ENCODE data around the gene MUC20. TPM values are rescaled to one million over a fixed set of nuclear protein-coding genes. Genes with fewer than 3 reads are reported as not detected.
"Not testable (repeated sequence)": the region's sequence is repeated elsewhere in the genome, so short reads cannot be mapped to it uniquely, and the experiment has no call there.

Gene MUC20
- total RNA-seq, 2 experiments from 2014 or later, result 0.85 to 1.9 TPM

DNA sequence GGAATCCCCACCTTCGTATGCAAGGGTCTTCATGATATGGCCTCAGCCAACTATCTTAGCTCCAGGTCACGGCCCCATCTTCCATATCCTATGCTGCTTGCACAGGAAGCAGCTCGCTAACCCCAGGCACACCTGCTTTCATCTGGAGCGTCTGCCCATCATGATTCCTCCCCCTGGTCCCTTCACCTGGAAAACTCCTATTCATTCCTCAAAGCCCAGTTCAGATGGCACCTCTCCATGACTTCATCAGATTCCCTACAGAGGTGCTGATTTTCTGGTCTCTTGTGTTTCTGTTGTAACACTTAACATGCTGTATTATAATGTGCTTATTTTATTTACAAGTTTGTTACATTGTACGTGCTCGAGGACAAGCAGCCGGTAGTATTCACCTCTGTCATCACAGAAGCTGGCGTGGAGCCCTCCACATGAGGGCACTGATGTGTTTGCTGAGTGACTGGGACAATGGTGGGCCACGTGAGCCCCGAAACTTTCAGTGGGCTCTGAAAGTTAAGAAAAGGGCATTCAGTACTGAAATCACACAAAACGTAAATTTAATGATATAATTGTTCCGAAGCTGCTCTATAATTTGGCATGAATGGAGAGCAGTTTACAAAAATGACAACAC lies 16.2 kb downstream of the MUC20 start:
- Mint-ChIP-seq H3K36me3 (no peaks in the 10 kb centered on the region), H3K27ac (no peak overlapping the region), H3K4me3 (no peak overlapping the region), H3K27me3 (peaks cover 9% of the 10 kb centered on the region), H3K4me1 (no peaks in the 10 kb centered on the region), H3K9me3 (ENCODE audit: low read depth) (no peaks in the 10 kb centered on the region)
- CTCF ChIA-PET, result interaction anchor here (0.9 to 1.2 kb wide), 2 partner anchors 112 to 114 kb away, joined by 3 read pairs; no protein-coding TSS in a partner anchor
- no peak for DNase-seq
- ATAC-seq, result no peak

DNA sequence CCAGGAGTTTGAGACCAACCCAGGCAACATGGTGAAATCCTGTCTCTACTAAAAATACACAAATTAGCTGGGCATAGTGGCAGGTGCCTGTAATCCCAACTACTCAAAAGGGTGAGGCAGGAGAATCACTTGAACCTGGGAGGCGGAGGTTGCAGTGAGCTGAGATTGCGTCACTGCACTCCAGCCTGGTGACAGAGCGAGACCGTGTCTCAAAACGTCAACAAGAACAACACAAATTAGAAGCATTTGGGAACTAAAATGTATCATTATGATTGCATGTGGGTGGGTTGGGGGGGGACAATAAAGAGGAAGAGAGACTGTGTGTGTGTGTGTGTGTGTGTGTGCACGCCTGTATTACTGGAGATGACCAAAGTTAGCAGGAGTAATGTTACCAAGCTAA lies 17.0 kb downstream of the MUC20 start:
- CTCF ChIA-PET, result interaction anchor here (1.2 kb wide), 1 partner anchor 111 kb away, joined by 3 read pairs; no protein-coding TSS in a partner anchor
- not testable (repeated sequence) for ATAC-seq; H3K27ac Mint-ChIP-seq; H3K4me3 Mint-ChIP-seq; H3K36me3 Mint-ChIP-seq; DNase-seq; H3K4me1 Mint-ChIP-seq; H3K9me3 Mint-ChIP-seq (ENCODE audit: low read depth)
- peaks cover 14% of the 10 kb centered on the region for H3K27me3 Mint-ChIP-seq

DNA sequence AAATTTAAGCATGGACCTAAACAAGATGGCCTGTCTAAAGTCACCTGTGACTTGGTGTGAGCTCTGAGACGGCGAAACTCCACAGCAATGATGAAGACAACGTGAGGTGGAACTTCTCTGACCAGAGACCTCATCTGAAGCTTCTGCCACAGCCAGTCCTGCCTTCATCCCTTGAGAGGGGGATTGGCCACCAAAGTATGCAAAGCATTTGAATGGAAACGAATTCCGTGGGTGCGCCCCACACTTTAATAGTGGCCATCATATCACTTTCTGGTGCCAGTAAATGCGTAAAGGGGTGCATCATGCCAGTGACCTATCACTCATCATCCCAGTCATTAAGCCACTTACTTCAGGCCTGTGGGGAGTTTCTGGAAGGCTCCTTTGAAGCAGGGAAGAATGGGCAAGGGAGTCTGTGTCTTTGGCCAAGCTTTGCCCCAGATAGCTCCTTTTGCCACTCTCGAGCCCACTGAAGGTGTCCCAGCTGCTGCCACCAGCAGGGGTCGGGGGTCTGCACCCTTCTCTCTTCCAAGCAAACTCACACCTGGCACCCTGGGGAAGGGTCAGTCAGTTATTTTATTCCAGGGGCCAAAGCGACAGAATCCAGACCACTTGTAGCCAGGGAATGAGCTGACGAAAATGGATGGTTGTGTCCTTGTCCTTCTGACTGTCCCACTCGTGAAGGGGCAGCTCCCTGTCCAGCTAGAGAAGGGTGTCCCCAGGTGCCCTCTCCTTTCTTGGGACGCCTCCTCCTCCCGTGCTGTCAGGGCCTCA lies 17.7 kb downstream of the MUC20 start:
- no peak for ATAC-seq

DNA sequence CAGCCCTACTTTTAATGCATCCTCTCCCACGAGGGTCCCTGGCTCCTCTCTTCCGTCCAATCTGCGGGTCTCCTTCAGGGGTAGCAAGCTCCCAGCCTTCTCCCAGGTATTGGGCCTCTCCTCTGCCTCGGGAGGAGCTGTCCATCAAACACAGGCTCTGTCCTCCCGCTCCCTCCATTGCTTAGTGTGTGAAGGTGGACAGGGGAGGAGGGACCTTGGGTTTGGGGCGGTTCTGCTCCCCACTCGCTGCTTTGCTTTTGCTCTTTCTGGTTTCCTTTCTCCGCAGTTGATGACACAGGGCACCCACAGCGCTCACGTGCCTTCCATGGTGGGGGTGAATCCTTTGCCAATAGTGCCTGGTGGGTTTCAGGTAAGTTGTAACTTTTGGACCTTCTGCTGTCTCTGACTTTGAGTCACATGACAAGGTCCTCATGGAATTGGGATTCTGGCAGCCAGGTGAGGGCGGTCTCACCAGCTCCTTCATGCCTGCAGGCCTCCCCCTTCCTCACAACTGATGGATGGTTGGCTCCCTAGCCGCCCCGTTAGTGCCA lies 18.9 kb downstream of the MUC20 start:
- H3K27ac Mint-ChIP-seq, result no peak overlapping the region
- ATAC-seq, result no peak
- H3K9me3 Mint-ChIP-seq (ENCODE audit: low read depth), result no peaks in the 10 kb centered on the region
- CTCF ChIA-PET, result interaction anchor here (1.9 kb wide), 1 partner anchor 111 kb away, joined by 6 read pairs; no protein-coding TSS in a partner anchor
- no peak overlapping the region for H3K4me3 Mint-ChIP-seq
- H3K4me1 Mint-ChIP-seq, result no peaks in the 10 kb centered on the region
- peaks cover 26% of the 10 kb centered on the region for H3K27me3 Mint-ChIP-seq
- H3K36me3 Mint-ChIP-seq, result no peaks in the 10 kb centered on the region
- DNase-seq, result no peak

More for the DNA sequence above, 17.7 kb downstream of the MUC20 start:
- CTCF ChIA-PET, result interaction anchor here (1.2 to 1.9 kb wide), 2 partner anchors 111 to 112 kb away, joined by 3 to 6 read pairs; no protein-coding TSS in a partner anchor
- Mint-ChIP-seq H3K4me3 (no peak overlapping the region), H3K4me1 (no peaks in the 10 kb centered on the region), H3K27me3 (peaks cover 18% of the 10 kb centered on the region), H3K36me3 (no peaks in the 10 kb centered on the region), H3K9me3 (ENCODE audit: low read depth) (no peaks in the 10 kb centered on the region), H3K27ac (no peak overlapping the region)
- no peak for DNase-seq

DNA sequence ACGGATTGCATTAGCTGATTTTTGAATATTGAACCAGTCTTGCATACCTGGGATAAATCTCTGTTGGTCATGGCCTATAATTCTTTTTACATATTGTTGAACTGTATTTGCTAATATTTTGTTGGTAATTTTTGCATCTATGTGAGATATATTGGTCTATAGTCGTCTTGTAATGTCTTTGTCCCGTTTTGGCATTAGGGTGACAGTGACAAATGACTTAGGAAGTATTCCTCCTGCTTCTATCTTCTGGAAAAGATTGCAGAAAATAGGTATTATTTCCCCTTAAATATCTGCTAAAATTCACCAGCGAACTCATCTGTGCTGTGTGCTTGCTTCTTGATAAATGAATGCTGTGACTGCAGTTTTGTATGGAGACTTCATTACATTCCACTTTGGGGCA lies 23.7 kb downstream of the MUC20 start:
- Mint-ChIP-seq H3K27me3 (peaks cover 40% of the 10 kb centered on the region), H3K4me3 (no peak overlapping the region), H3K27ac (no peak overlapping the region), H3K9me3 (ENCODE audit: low read depth) (no peaks in the 10 kb centered on the region), H3K36me3 (no peaks in the 10 kb centered on the region), H3K4me1 (peaks cover 11% of the 10 kb centered on the region)
- ATAC-seq (no peak), DNase-seq (no peak)
- CTCF ChIA-PET, result interaction anchor here (1.5 to 2.6 kb wide), 2 partner anchors 17 to 105 kb away, joined by 4 to 9 read pairs; no protein-coding TSS in a partner anchor

DNA sequence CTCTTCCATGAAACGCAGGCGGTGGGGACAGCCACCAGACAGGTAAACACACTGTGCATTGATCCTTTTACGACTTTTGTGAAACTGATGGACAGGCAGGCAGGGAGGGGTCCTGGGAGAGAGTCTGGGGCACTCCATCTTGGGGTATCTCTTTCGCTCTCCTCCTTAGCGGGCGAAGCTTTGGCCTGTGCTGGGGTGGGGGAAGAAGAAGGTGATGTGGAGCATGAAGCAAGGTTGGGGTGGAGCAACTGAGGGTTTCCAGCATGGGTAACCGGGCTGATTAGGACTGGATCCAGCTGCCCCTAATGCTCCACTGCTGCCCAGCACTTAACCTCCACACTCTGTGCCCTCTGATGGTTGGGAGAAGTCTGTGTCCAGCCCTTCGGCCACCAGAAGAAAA lies 25.6 kb downstream of the MUC20 start:
- H3K4me3 Mint-ChIP-seq, result no peak overlapping the region
- H3K9me3 Mint-ChIP-seq (ENCODE audit: low read depth), result no peaks in the 10 kb centered on the region
- H3K36me3 Mint-ChIP-seq, result no peaks in the 10 kb centered on the region
- CTCF ChIA-PET, result interaction anchor here (2.6 kb wide), 1 partner anchor 19 kb away, joined by 9 read pairs; no protein-coding TSS in a partner anchor
- peaks cover 11% of the 10 kb centered on the region for H3K4me1 Mint-ChIP-seq
- H3K27me3 Mint-ChIP-seq, result peaks cover 34% of the 10 kb centered on the region
- no peak for ATAC-seq
- DNase-seq, result no peak
- H3K27ac Mint-ChIP-seq, result no peak overlapping the region

DNA sequence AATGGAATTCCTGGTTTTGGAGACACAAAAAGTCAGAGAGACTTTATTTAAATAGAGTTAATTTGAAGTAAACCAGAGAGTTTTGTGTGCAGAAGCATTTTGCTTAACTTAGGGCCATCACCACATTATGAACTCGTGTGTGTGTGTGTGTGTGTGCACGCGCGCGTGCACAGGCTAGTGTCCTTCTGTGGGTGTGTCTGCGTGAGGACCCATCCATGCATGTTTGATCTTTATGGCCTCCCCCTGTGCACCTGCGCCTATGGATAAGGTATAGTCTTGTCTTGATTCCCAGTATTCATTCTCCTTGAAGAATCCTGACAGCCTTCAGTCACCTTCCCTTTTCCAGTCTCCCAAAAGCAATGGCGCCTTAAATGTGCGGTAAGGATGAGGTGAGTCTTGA lies 26.0 kb downstream of the MUC20 start:
- DNase-seq, result no peak
- no peak overlapping the region for H3K27ac Mint-ChIP-seq
- no peaks in the 10 kb centered on the region for H3K36me3 Mint-ChIP-seq
- CTCF ChIA-PET, result interaction anchor here (1.0 to 2.6 kb wide), 3 partner anchors 17 to 104 kb away, joined by 4 to 9 read pairs (median 7); no protein-coding TSS in a partner anchor
- no peak for ATAC-seq
- peaks cover 11% of the 10 kb centered on the region for H3K4me1 Mint-ChIP-seq
- H3K9me3 Mint-ChIP-seq (ENCODE audit: low read depth), result no peaks in the 10 kb centered on the region
- no peak overlapping the region for H3K4me3 Mint-ChIP-seq
- peaks cover 34% of the 10 kb centered on the region for H3K27me3 Mint-ChIP-seq

DNA sequence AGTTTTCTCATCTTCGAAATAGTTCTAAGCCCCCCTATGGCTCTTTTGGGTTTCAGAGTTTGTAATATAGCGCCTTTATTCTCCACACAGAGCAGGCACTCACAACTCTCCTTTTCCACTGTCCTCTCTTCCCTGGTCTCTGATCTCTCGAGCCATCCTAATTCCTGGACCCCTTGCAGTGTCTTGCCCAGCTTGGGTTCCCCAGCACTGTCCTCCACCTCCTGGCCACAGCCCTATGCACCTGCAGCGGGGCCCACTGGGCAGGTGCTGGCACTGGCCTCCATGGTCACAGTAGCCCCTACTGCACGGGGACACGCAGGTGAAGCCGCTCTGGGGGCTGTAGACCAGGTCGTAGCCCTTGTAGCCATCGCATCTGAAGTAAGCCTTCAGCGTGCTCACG lies 27.9 kb downstream of the MUC20 start:
- no peaks in the 10 kb centered on the region for H3K36me3 Mint-ChIP-seq
- H3K27ac Mint-ChIP-seq, result no peak overlapping the region
- H3K27me3 Mint-ChIP-seq, result peaks cover 24% of the 10 kb centered on the region
- CTCF ChIA-PET, result interaction anchor here (0.7 to 1.6 kb wide), 3 partner anchors 29 to 146 kb away, joined by 3 to 6 read pairs (median 3); no protein-coding TSS in a partner anchor
- no peak overlapping the region for H3K4me3 Mint-ChIP-seq
- ATAC-seq (no peak), DNase-seq (no peak)
- H3K4me1 Mint-ChIP-seq, result peaks cover 17% of the 10 kb centered on the region
- H3K9me3 Mint-ChIP-seq (ENCODE audit: low read depth), result no peaks in the 10 kb centered on the region

DNA sequence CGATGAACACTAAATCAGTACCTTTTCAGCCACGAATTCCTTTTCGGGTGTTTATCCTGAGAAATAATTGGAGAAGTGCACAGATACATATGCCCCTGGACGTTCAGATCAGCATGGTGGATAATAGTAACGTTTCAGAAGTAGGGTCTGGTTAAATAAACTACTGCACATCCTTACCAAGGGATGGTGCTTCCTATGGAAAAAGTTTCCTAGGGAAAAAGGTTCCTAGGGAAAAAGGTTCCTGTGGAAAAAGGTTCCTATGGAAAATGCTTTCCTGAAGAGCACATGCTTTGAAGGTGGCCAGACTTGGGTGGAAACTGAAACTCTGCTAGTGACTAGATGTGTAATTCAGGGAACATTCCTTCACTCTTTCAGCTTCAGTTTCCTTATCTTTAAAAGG lies 28.3 kb downstream of the MUC20 start:
- H3K4me3 Mint-ChIP-seq; DNase-seq; H3K27ac Mint-ChIP-seq; H3K9me3 Mint-ChIP-seq (ENCODE audit: low read depth); H3K36me3 Mint-ChIP-seq; ATAC-seq: not testable (repeated sequence)
- H3K4me1 Mint-ChIP-seq, result peaks cover 17% of the 10 kb centered on the region
- CTCF ChIA-PET, result interaction anchor here (0.7 to 1.6 kb wide), 2 partner anchors 101 to 146 kb away, joined by 3 to 6 read pairs; no protein-coding TSS in a partner anchor
- peaks cover 23% of the 10 kb centered on the region for H3K27me3 Mint-ChIP-seq

DNA sequence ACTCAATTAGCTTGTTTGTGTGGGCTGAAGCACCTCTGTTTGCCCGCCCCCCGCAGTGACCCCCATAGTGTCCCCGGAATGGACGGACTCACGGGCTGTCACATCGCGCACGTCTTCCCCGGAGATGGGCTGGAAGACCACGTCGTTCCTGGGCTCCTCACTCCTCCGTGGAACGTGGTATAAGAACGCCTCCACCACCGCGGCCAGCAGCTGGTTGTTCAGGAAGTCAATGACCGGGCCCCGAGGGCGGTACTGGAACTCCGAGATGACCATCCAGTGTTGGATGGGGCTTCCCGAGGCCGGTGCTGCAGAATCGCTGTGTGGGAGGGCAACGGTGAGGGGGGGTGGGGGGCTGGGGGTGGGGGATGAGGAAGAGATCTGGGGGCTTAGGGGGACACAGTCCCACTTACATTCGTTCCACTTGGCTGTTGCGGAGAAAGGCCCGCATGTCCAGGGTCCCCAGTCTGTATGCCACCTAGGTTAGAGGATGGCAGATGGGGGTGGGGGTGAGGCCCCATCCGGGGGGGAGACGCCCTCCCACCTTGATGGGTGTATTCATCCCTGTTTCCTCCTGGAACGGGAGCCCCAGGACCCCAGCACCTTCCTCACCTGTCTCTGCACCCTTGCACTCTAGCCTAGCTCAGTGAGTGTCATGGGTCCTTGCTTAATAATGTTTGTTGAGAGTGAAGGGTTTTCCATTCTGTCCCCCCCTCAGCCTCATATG lies 30.2 kb downstream of the MUC20 start:
- Mint-ChIP-seq H3K27ac (no peak overlapping the region), H3K36me3 (no peaks in the 10 kb centered on the region), H3K4me1 (peaks cover 21% of the 10 kb centered on the region), H3K9me3 (ENCODE audit: low read depth) (no peaks in the 10 kb centered on the region), H3K4me3 (no peak overlapping the region), H3K27me3 (peaks cover 14% of the 10 kb centered on the region)
- ATAC-seq, result no peak
- CTCF ChIA-PET, result interaction anchor here (1.6 kb wide), 1 partner anchor 99 kb away, joined by 3 read pairs; no protein-coding TSS in a partner anchor
- DNase-seq, result no peak

DNA sequence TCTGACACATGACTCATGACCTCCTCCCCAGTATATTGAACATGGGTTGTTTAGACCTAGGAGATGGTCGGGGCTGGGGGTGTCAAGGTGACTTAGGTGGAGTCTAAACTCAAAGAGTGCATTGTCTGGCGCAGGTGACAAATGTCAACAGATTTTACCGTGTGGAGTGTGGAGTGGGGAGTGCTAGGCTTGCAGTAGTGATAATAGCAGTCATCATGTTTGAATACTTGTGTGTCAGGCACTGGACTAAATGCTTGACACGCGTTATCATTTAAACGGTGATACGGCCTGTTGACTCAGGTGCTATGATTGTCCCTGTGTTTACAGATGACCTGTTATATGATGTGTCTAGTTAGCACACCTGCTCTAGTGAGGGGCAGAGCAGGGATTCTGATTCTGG lies 30.8 kb downstream of the MUC20 start:
- Mint-ChIP-seq H3K27me3 (peaks cover 16% of the 10 kb centered on the region), H3K27ac (no peak overlapping the region), H3K36me3 (no peaks in the 10 kb centered on the region), H3K9me3 (ENCODE audit: low read depth) (no peaks in the 10 kb centered on the region), H3K4me3 (no peak overlapping the region), H3K4me1 (peaks cover 24% of the 10 kb centered on the region)
- CTCF ChIA-PET, result interaction anchor here (1.6 kb wide), 1 partner anchor 99 kb away, joined by 3 read pairs; no protein-coding TSS in a partner anchor
- no peak for DNase-seq
- ATAC-seq, result no peak

DNA sequence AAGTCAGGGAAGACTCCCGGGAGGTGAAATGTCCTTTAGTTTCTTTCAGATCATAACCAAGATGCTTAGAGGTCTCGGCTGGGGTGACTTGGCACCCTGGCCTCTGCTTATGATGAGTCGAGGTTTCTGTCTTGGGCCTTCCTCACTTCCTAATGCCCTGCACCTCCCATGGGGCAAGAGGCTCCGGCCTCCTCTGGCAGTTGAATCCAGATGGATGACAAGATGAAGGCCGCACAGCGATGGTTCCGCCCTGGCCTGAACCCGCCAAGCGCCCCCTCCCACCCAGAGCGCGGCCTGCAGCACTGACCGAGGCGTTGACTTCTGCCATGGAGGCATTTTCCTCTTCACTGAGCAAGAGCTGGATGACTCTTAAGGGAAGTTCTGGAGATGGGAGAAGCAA lies 31.3 kb downstream of the MUC20 start:
- Mint-ChIP-seq H3K4me1 (peaks cover 26% of the 10 kb centered on the region), H3K27me3 (peaks cover 18% of the 10 kb centered on the region), H3K4me3 (no peak overlapping the region), H3K36me3 (no peaks in the 10 kb centered on the region), H3K9me3 (ENCODE audit: low read depth) (no peaks in the 10 kb centered on the region), H3K27ac (no peak overlapping the region)
- DNase-seq (no peak), ATAC-seq (no peak)
- CTCF ChIA-PET, result no interaction called here

All from activated CD8-positive, alpha-beta memory T cell treated with anti-CD3 and anti-CD28 coated beads, Interleukin-2, amount 10 ng/mL, durations not matched to agents 7 days and 5 days (primary cell).